HG03521 (cell line): ENCODE data around the gene ACHE.
"Not testable (repeated sequence)": the region's sequence is repeated elsewhere in the genome, so short reads cannot be mapped to it uniquely, and the experiment has no call there.

Experiments used
- ATAC-seq: cut with Tn5 transposase; IDR thresholded peaks from one replicate; pipeline ENCODE4 v1.9.1; 2021; ENCODE audit warnings: mild to moderate bottlenecking, moderate library complexity; ENCODE audit not compliant: unreplicated experiment

ACHE gene

DNA sequence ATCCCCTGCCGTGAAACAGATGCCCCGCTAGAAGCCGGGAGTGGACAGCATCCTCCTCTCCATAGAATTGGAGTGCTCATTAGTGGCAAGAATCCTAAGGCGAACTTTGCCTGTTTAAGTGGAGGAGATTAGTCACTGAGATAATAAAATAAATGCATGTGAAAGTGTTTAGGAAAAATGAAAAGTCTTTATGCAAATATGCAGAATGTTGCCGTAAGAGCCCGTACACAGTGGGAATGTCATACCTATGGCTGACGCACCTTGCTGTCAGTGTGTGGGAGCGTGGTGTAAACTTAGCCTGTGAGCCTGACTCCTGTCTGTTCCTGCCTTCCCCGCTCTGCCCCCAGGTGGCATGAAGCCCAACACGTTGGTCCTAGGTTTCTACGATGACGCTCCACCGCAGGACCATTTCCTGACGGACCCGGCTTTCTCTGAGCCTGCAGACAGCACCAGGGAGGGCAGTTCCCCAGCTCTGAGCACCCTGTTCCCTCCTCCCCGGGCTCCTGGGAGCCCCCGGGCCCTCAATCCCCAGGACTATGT is 30.2 kb downstream of the ACHE start:
- no peak for ATAC-seq

DNA sequence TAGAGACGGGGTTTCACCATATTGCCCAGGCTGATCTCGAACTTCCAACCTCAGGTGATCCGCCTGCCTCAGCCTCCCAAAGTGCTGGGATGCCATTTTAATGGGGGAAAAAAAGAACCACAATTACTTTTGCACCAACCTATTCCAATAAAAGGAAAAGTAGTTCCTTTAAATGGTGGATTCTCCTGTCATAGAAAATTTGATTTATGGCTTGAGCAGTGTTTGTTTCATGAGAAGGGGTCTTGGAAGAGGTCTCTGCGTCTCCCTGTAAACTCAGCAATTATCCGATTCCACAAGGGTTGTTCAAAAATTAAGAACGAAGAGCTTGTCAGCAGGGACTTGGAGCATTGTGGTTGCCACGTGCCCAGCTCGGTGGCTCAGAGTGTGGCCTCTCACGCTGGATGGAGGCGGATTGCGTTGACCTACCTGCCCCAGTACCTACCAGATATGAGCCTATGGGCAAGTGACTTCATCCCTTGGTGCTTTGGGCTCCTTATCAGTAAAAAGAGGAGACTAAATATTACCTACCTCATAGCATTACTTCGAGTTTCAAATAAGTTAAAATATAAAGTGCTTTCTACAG is 31.3 kb downstream of the ACHE start:
- no peak for ATAC-seq

DNA sequence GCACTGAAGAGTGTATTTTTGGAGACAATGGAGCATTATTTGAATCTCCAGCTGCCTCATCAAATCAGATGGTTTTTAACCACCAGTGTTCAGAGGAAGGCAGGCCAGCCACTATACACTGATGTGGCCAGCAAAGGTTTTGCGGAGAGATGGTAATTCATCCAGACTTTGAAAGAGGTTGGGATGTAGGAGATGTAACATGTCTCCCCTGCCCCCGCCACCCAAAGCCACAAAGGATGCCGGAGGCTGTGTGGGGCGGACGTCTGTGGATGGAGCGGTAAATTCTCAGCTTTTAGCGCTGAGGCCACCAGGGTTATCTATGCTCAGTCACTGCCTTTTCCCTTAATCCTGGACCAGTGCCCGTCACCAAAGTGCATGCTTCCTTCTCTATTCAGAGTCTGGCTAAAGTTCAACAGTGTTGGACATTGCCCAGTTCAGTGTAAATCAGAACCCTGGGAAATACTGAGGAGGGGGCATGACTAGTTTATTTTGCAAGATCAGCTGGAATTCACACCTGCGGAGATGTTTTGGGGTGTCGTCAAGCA is 32.2 kb downstream of the ACHE start:
- no peak for ATAC-seq

DNA sequence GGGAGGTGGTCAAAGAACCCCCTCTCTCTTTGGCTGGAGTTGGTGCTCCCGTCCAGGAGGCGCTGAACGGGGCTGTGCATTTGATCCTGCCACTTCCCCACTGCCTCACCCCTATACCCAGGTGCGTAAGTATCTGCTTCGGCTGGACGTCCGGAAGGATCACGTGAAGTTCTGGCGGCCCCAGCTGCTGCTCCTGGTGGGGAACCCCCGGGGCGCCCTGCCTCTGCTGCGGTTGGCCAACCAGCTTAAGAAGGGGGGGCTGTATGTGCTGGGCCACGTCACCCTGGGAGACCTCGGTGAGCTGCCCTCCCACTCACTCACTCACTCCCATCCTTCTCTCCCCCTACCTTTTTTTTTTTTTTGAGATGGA is 34.1 kb downstream of the ACHE start:
- no peak for ATAC-seq

DNA sequence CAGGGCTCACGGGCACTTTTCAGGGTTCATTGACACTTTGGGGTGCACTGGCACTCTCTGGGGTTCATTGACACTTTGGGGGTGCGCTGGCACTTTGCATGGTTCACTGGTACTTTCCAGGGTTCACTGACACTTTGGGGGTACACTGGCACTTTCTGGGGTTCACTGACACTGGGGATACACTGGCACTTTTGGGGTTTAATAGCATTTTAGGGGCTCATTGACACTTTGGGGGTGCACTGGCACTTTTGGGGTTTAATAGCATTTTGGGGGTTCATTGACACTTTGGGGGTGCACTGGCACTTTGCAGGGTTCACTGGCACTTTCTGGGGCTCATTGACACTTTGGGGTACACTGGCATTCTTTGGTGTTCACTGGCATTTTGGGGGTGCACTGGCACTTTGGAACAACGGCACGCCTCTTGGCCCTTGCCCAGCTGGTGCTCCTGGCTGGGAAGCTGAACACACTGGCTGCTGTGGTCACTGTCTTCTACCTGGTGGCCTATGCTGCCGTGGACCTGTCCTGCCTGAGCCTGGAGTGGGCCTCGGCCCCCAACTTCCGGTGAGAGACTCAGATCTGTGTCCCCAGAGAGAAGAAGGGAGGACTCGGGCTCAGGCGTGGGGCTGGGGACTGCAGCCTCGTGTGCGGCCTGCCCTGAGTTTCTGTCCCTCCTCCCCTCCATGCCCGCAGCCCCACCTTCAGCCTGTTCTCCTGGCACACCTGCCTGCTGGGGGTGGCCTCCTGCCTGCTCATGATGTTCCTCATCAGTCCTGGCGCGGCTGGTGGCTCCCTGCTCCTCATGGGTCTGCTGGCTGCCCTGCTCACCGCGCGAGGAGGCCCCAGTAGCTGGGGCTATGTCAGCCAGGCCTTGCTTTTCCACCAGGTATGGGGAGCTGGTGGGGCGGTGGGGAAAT is 34.7 kb downstream of the ACHE start:
- ATAC-seq, result no peak

GRCh38 chr7:100859856-100860255 is 35.8 kb downstream of the ACHE start:
- ATAC-seq, result no peak

- no peak for ATAC-seq
These were observed 38.8 kb downstream of the ACHE start for GRCh38 chr7:100856871-100857282.

- ATAC-seq, result no peak
These were observed 40.2 kb downstream of the ACHE start for GRCh38 chr7:100855515-100855914.

DNA sequence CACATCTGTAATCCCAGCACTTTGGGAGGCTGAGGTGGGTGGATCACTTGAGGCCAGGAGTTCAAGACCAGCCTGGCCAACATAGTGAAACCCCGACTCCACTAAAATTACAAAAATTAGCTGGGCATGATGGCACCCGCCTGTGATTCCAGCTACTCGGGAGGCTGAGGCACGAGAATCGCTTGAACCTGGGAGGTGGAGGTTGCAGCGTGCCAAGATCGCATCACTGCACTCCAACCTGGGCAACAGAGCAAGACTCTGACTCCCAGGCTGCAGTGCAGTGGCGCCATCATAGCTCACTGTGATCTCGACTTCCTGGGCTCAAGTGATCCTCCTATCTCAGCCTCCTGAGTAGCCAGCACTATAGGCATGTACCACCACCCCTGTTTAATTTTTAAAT is 40.8 kb downstream of the ACHE start:
- ATAC-seq, result not testable (repeated sequence)

- no peak for ATAC-seq
These were observed 41.4 kb downstream of the ACHE start for GRCh38 chr7:100854146-100854895.

GRCh38 chr7:100852048-100852872 is 43.4 kb downstream of the ACHE start, which contains the start of gene SLC12A9:
TSS of gene SLC12A9 (plus strand) at chr7:100852713. CDS start at chr7:100854198, 1,485 bp downstream.
- ATAC-seq, result peak; percentile 85

- ATAC-seq, result no peak
These were observed 48.3 kb downstream of the ACHE start for GRCh38 chr7:100847360-100847759.

DNA sequence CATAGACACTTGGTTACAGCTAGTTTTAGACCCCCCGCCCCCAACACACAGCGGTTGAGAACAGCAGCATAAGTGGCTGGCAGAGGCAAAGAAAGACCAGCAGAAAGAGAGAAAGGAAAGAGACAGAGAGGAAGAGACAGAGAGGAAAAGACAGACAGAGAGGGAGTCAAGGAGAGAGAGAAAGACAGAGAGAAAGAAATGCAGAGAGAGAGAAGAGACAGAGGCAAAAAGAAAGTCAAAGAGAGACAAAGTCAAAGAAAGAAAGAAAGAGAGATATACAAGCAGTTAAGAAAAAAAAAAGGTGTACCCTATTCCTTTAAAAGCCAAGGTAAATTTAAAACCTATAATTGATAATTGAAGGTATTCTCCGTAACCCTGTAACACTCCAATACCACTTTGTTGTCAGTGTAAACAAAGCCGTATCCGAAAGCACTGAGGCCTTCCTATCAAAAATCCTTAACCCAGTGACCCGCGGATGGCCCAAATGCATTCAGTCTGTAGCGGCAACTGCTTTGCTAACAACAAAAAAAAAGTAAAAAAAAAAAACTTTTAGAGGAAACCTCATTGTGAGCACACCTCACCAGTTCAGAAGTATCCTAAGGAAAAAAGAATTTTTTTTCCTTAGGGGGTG is 55.1 kb downstream of the ACHE start:
- no peak for ATAC-seq
